HG03025 (cell line): ENCODE results near the gene RASGEF1C.
"Not testable (repeated sequence)": the region's sequence is repeated elsewhere in the genome, so short reads cannot be mapped to it uniquely, and the experiment has no call there.

Experiments
- ATAC-seq: cut with Tn5 transposase; IDR thresholded peaks from one replicate; pipeline ENCODE4 v1.9.1; 2021; ENCODE audit warnings: mild to moderate bottlenecking, moderate library complexity; ENCODE audit not compliant: unreplicated experiment, low FRiP score

Gene RASGEF1C

DNA sequence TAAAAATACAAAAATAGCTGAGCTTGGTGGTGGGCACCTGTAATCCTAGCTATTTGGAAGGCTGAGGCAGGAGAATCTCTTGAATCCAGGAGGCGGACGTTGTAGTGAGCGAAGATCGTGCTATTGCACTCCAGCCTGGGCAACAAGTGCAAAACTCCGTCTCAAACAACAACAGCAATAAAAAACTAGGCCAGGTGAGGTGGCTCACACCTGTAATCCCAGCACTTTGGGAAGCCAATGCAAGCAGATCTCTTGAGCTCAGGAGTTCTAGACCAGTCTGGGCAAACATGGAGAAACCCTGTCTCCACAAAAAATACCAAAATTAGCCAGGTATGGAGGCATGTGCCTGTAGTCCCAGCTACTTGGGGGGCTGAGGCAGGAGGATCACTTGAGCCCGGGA is 84.3 kb downstream of the RASGEF1C start:
- not testable (repeated sequence) for ATAC-seq

DNA sequence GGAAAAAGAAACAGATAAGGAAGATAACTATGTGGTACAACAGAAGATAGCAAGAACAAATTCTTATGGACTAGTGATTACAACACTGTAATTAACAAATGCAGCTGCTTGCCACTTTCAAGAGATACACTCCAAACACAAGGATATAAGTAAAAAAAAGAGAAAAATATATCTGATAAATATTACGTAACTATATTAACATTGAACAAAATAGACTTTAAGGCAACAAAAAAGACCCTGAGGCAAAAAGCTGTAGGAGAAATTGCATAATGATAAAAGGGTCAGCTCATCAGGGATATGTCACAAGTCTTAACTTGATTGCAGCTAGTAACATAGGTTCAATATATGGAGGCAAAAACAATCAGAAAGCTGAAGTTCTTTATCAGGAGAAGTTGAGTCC is 86.1 kb downstream of the RASGEF1C start:
- no peak for ATAC-seq

DNA sequence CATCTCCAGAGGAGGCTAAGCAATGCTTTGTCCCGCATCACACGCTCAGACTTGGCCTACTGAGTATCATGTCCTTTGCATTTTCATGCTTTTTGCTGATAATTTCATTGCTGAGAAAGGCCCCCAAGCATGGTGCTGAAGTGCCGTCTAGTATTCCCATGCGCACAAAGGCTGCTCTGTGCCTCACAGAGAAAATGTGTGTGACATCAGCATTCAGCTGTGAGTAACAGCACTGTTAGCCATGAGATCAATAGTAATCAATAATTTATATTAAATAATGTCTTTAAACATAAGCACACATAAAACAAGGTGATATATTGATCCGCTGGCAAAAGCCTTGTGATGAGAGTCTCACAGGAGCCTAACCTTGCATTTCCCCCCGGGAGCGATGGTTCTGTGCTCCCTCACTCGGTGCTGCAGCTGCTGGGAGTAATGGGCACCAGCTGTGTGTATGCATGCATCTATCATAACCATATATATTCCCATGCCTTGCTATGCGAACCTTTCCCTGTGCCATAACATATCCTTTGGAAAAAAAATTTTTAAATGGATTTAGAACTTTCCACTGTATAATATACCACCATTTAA is 87.1 kb downstream of the RASGEF1C start:
- ATAC-seq, result no peak

DNA sequence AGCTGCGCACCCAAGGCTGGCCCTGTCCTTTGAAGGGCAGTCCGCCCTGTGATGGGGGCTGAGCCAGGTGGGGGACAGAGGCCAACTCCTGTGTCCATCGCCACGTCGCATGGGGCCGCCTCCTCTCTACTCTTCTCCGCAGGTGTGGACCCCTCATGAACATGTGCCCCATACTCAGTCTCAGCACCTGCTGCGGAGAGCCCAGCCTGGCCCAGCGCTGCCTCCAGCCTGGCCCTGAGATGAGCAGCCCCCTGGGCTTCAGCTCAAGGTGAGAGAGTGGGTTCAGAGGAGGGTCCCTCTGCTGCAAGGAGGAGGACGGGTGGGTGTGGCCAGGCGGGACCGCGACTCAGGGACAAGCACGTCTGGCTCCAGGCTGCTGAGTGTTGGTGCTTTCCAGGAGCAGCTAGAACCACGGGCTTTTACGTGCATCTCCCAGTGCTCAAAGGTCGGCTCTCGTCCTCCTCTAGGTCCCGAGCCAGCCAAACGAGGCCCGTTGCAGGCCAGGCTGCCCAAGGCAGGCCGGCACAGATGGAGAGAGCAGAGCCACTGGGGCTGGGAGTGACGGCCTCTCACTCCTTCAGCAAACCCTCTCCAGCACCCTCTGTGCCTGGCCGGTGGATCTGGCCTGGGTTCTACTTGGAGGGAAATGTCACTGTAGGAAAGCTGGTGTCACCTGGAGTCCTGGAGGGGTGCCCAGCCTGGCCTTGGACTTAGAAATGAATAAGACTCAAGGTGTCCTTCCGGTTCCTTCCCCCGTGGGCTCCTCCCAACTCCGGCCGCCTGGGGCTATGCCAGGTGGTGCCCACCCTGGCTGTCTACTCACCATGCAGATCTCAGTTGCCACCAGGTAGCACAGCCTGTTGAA is 88.5 kb downstream of the RASGEF1C start:
- no peak for ATAC-seq

DNA sequence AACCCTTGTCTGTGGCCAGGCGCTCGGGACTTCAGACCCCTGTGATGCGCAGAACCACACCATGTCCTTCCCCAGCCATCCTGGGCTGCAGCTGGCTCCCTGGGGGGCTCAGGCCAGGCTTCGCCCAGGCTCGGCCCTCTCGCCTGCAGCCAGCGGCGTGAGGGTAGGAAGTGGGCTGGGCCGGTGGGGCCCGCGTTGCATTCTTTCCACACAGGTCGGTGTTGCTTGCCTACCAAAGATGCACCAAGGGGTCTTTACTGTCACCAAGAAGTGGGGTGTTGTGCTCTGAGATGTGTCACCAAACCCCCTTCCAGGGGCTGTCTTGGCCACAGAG is 89.1 kb downstream of the RASGEF1C start:
- ATAC-seq, result no peak

DNA sequence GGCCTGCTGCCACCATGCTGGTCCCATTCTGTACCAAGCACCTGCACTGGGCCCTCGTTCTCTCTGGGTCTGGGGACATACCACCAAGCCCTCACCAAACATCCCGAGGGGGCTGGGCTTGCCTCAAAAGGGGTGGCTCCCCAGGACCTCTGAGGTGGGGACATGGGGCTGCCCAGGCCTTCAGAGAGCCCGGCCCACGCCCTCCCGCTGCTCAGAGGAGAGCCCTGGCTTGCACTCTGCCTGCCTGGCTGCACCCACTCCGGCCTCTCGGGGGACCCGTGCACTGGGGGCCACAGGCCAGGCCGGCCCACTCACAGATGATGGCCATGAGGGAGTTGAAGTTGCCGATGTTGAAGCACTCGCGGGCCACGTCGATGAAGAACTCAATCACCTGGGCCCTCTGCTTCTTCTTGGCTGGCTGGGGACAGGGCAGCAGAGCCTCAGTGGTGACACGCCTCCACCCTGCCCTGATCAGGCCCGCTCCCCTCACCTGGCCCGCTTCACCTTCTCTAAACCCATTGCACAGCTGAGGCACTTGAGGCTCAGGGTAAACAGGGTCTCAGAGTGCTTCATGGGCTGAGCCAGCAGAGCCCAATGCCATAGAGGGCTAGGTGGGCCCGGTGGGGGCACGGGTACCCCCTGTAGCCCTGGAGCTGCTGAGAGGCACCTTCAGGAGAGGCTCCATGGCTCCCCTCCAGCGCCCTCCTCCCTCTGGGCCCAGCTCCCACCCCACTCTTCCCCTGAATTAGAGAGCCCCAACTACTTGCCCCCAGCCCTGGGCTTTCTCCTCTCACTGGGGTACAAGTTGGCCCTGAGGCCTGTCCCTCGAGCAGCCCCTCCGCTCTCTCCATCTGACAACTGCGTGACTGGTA is 89.7 kb downstream of the RASGEF1C start:
- no peak for ATAC-seq

DNA sequence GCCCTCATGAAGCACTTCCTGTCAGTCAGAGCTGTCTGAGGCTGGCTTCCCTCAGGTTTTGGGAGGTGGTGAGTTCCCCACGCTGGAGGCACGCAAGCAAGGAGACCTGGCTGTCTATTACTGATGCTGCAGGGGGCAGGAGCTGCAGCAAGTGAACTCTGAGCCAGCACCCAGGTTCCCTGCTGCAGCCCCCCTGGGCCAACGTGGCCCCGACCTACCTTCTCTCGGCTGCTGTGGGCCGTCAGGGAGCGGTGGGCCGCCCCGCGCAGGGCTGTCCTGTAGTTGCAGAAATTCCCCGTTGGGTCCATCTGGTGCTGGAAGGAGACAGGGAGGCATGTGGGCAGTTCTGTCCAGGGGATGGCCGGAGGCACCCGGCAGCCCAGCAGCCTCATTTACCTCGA is 90.6 kb downstream of the RASGEF1C start:
- ATAC-seq, result no peak

DNA sequence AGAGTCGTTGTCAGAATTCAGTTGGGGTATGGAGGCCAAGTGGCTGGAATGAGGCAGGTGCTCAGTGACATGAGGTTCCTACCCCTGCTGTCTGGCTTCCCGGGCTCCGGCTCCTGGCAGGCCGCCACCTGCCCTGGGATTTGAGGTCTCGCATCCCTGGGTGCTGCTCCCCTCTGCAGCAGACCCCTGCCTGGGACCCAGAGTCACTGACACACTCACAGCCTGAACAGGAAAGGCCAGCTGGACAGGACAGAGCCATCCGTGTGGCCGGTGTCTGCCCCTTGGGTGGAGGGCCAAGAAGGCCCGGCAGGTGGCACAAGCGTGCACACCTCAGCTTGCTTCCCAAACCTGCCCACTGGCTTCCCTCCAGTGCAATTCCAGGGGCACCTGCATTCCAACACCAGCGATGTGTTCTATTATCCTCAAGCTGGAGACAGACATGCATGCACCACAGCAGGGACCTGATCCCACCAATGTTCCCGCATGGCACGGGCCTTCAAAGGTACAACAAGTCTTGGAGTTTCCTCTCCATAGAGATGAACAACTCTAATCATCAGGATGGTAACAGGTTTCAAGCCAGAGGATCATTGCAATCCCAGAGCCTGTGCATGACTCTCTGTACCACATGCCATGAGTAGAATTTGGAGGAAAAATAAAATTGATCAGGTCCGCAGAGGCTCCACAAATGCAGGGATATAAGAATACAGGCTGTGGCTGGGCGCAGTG is 91.8 kb downstream of the RASGEF1C start:
- no peak for ATAC-seq

DNA sequence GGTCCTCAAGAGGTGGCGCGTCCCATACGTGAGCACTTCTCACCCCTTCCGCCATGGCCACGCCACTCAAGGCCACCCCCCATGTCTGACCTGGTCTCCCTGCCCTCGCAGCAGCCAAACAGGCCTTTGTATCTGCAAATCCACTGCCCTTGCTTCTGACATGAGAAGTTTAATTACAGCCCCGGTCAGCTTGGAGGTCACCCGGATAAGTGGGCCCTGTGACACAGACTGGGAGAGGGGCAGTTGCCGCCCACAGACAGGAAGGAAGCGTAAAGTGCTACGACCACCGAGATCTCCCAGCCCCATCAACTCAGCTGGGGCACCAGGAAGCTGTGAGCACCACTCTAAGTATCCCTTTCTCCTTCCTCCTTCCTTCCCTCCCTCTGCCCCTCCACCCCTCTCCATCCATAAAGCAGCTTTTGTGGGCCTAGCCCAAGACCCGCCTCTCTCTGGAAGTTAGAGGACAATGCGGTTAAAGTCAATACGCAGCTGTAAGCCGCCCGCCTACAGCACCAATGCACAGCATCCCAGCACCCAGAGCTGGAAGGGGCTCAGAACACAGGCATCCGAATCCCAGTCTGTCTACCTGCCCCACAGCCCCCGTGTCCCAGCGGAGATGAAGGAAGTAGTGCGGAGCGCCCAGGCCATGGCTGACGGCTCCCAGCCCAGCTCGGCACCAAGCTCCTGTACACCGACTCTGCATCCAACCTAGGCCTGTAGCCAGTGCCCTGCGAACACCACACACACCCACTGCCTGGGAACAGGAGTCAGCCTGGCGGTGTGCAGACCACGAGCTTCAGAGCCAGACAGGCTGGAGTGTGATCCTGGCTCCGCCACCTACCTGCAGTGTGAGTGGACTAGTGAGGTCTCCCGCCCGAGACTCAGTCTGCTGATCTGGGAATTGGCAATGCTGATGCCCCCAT is 92.7 kb downstream of the RASGEF1C start:
- no peak for ATAC-seq

DNA sequence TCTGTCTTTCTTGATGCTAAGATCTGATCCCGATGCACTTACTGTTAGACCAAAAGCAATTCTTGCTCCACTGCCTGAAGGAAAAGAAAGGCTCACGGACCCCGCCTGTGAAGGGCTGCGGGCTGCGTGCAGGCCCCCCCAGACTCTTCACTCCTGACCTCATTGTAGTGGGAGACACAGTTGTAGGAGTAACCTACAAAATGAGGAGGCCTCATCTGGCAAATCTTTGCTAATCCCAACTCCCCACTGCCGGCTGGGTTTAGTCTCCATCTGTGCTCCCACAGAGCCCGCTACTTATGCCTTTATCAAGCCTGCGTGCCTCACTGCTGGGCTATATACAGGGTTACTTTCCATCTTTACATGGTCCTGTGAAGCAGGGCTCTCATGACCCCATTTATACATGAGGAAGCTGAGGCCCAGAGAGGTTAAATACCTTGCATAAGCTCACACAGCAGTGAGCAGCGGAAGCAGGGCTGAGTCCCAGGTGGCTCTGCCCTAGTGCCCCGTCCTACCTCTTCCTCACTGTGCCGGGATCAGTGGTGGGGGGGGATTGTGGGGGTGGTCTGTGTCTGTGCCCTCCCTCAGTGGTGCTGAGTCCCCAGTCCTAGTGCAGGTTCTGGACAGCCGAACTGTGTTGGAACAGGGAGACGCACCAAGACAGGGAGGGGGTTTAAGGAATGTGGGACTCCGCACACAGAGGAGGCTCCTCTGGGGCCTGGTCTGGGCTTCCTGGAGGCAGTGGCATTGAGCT is 93.5 kb downstream of the RASGEF1C start:
- ATAC-seq, result no peak

DNA sequence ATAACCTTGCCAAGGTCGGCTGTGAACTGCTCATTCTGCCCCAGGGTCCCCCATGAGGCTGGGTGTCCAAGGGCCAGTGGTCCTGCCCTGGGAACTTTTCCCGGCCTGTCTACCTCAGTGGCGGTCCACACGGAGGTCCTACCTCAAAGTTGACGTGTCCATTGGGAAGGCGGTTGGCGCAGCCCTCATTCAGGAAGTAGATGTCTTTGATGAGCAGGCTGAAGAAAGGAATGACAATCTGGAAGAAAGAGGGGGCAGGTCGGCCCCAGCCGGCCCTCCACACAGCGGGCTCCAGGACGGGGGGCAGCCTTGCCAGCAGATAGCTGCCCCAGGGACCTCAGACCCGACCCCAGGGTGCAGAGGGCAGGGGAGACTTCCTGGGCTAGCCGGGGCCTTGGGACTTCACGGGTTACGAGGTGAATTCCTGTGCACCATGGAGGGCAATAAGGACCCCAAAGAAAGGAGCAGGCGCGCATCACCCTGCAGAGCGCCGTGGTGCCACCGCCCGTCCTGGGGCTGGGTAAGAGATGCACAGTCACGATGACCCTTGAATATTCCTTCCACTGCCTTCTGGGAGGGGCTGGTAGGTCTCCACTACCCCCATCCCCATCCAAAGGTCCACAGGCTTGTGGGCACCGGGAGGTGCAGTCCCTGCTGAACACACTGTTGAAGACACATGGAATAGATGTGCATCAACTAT is 94.6 kb downstream of the RASGEF1C start:
- ATAC-seq, result no peak

DNA sequence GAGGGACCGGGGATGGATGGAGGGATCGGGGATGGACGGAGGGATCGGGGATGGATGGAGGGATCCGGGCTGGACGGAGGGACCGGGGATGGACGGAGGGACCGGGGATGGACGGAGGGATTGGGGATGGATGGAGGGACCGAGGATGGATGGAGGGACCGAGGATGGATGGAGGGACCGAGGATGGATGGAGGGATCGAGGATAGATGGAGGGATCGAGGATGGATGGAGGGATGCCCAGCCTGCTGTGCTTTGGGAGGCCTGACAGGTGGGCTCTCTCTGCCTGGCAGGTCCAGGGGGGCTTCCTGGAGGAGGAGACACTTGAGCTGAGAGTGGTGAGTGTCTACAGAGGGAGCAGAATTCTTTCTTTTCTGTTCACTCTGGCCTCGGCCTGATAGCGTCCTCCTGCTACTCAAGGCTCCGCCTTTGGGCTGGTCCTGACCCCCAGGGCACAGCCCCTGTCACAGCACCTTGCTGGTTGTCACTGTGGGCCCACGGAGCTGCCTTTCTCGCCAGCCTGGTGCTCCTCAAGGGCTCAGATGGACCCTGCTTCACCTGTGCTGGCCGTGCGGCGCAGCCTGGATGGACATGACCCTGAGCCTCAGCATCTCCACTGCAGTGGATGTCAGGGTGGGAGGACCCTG is 95.2 kb downstream of the RASGEF1C start:
- no peak for ATAC-seq

DNA sequence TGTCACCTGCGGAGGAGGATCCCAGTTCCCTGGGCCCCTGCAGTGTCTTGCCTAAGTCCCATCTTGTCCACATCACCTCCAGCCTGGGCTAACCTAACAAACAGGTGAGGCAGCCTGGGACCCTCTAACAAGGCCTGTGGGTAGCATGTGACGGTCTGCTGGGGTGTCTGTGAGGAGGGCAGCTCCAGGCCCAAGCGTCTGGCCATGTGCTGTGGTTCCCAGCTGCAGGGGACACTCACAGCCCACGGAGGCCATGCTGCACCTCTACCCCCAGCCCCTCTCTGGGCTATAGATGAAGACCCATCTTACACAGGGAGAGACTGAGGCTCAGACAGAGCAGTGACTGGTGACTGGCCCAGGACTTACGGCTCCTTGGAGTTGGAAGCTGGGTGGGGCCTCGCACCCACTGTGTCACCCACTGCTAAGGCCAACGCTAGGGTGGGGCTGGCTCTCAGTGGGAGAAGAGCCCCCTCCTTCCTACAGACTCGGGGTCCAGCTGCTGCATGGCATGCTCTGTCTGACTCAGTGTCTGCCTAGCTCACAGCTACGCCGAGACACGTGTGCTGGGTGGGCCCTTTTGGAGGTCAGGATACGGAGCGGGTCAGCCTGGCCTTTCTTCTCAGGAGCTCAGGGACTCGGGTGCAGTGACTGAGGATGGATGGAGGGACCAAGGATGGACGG is 96.7 kb downstream of the RASGEF1C start:
- ATAC-seq, result no peak

DNA sequence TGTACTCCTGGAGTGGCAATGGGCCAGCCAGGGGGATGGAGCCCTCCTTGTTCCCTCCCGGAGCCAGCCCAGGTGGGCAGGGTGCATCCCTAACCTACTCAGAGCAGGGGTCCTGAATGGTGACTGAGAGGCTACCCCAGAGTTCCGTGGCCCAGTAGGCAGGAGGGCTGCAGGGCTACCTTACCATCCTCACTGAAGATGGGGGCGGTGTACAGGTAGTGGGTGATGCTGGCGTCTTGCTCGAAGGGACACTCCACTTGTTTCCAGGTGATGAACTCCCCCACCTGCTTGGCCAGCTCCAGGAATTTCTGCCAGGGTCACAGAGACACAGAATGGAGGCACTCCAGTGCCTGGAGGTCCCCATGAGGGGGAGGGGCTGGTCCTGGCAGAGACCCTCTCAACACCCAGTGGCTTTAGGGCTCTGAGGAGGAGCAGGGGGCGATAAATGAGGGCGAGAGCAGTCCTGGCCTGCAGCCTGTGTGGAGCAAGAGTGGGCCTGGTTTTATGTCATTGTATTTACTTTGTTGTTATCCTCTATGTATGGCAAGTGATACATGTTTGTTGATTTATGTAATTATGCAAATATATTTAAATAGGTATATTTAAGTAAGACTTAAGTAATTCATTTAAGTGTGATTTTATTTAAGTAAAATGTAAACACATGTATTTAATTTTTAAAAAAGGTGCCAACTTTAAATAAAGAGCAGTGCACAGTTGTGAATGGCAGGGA is 97.6 kb downstream of the RASGEF1C start:
- ATAC-seq, result no peak

DNA sequence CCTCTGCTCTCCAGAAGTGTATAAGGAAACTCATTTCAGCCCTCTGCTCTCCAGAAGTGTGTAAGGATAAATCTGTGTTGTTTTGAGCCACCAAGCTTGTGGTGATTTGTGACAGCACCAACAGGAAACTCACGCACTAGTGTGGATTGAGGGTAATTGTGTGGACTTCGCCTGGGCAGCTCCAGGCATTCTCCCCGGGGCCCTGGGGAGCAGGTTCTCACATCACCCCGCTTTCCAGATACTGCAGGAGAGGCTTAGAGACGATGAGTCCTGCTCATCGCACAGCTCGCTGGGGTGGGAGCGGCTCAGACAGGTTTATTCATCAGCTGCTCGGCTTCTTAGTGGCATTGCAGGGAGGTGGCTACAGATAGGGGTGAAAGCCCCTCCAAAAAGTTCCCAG is 99.1 kb downstream of the RASGEF1C start:
- ATAC-seq, result no peak

DNA sequence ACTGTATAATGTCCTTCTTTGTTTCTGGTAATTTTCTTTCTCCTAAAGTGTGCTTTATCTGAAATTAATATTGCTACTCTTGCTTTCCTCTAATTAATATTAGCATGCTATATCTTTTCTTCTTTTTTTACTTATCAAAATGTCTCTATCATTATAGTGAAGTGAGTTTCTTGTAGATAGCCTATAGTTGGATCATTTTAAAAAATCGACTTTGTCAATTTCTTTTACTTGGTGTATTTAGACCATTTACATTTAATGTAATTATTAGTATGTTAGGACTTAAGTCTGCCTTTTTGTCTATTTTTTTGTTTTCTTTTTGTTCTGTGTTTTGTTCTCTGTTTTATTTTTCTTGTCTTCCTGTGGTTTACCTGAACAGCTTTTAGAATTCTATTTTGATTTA is 102.0 kb downstream of the RASGEF1C start:
- no peak for ATAC-seq

DNA sequence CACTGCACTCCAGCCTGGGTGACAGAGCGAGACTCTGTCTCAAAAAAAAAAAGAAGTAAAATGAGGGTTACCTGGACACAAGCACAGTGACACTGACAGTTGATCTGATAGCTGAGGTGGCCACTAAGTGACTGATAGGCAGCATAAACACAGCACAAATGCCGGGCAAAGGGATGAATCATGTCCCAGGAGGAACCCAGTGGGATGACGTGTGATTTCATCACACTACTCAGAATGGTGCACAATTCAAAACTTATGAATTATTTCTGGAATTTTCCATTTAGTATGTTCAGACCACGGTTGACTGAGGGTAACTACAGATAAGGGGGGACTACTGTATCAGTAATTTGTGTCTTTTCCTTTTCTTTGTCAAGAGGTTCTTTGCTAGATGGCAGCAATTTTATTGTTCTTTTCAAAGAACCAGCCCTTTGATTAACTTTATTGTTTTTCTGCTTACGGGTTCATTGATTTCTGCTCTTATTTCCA is 103.1 kb downstream of the RASGEF1C start:
- no peak for ATAC-seq
